Gastrocnemius medialis (tissue), 4 donors: Measurements from ENCODE around the gene HK3. TPM values are rescaled to one million over a fixed set of nuclear protein-coding genes. Genes with fewer than 3 reads are reported as not detected.

ENCODE experiments used
- ATAC-seq, 2 donors: fragments of 150-250 bp; one replicate each; pipeline ENCODE4 v1.9.1; 2016
- DNase-seq, 2 donors: peaks; one replicate each; pipeline ENCODE4 v3.0.0-alpha.2; 2019
- H3K27ac ChIP-seq, 4 donors: fragments of 200-600 bp; sonication (generic); 1 replicate in 1 of 4; 2 replicates in 3 of 4; pipeline ENCODE4 v1.5.1; 2016 to 2018; ENCODE audit warnings: mild to moderate bottlenecking in 2 of 4, moderate library complexity in 1 of 4
- H3K27me3 ChIP-seq, 3 donors: fragments of 200-600 bp; sonication (generic) in 2 of 3; 1 replicate in 1 of 3; 2 replicates in 2 of 3; pipeline versions ENCODE4 v1.5.1 to v1.6.0; 2016 to 2019; ENCODE audit warnings: mild to moderate bottlenecking in 1 of 3, moderate library complexity in 1 of 3
- H3K36me3 ChIP-seq, 2 donors: fragments of 200-600 bp; sonication (generic) in 1 of 2; one replicate each; pipeline ENCODE4 v1.5.1; 2017 to 2018
- H3K4me1 ChIP-seq, 2 donors: fragments of 200-600 bp; sonication (generic) in 1 of 2; one replicate each; pipeline ENCODE4 v1.5.1; 2016 to 2017; ENCODE audit warnings: mild to moderate bottlenecking in 2 of 2
- H3K4me3 ChIP-seq, 4 donors: fragments of 200-600 bp; sonication (generic) in 3 of 4; 1 replicate in 1 of 4; 2 replicates in 3 of 4; pipeline ENCODE4 v1.5.1; 2016 to 2019; ENCODE audit warnings: mild to moderate bottlenecking in 2 of 4
- H3K9me3 ChIP-seq, 3 donors: fragments of 200-600 bp; sonication (generic) in 2 of 3; 1 replicate in 1 of 3; 2 replicates in 2 of 3; pipeline ENCODE4 v1.5.1; 2016 to 2019
- POLR2A ChIP-seq, 2 donors: fragments of 450-650 bp; IDR thresholded peaks; one replicate each; pipeline ENCODE4 v1.6.1; 2017; ENCODE audit warnings: antibody characterized with exemption in 2 of 2, mild to moderate bottlenecking in 2 of 2, moderate library complexity in 2 of 2
- in situ Hi-C, 4 donors: fragments of 200-750 bp; cut with MboI; loops; one replicate each; pipeline versions ENCODE4 v1.15.0 to v1.8.0; 2017; ENCODE audit warnings: low sequenced_read_pairs in 4 of 4
- intact Hi-C: fragments of 100-400 bp; cut with DNase I; formaldehyde crosslinking; loops from one replicate; pipeline ENCODE4 v1.15.1; 2023; ENCODE audit warnings: low total_unique reads
- total RNA-seq, 4 donors: library from RNA; depleted of rRNA; stranded (reverse); fragments of >200 nt; gene quantifications; one replicate each; pipeline versions ENCODE4 v1.1.0 to v1.2.3, GENCODE V29; 2016
- TF ChIP-seq, protein P1 (sequence below), 5 experiments: fragments of 450-650 bp in 3 of 5; fragments of 200-600 bp in 2 of 5; sonication (generic) in 2 of 5; IDR thresholded peaks in 4 of 5; conservative IDR thresholded peaks in 1 of 5; 1 replicate in 4 of 5; 2 replicates in 1 of 5; pipeline ENCODE4 v1.5.1; 2016 to 2019; ENCODE audit warnings: antibody characterized with exemption in 5 of 5, mild to moderate bottlenecking in 3 of 5, moderate library complexity in 3 of 5

Gene HK3, protein sequence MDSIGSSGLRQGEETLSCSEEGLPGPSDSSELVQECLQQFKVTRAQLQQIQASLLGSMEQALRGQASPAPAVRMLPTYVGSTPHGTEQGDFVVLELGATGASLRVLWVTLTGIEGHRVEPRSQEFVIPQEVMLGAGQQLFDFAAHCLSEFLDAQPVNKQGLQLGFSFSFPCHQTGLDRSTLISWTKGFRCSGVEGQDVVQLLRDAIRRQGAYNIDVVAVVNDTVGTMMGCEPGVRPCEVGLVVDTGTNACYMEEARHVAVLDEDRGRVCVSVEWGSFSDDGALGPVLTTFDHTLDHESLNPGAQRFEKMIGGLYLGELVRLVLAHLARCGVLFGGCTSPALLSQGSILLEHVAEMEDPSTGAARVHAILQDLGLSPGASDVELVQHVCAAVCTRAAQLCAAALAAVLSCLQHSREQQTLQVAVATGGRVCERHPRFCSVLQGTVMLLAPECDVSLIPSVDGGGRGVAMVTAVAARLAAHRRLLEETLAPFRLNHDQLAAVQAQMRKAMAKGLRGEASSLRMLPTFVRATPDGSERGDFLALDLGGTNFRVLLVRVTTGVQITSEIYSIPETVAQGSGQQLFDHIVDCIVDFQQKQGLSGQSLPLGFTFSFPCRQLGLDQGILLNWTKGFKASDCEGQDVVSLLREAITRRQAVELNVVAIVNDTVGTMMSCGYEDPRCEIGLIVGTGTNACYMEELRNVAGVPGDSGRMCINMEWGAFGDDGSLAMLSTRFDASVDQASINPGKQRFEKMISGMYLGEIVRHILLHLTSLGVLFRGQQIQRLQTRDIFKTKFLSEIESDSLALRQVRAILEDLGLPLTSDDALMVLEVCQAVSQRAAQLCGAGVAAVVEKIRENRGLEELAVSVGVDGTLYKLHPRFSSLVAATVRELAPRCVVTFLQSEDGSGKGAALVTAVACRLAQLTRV
- 1 to 10 TPM in 3 of 4 donors, under 1 TPM in 1; 0.53 to 2.6 (median 2.4) TPM for total RNA-seq

DNA sequence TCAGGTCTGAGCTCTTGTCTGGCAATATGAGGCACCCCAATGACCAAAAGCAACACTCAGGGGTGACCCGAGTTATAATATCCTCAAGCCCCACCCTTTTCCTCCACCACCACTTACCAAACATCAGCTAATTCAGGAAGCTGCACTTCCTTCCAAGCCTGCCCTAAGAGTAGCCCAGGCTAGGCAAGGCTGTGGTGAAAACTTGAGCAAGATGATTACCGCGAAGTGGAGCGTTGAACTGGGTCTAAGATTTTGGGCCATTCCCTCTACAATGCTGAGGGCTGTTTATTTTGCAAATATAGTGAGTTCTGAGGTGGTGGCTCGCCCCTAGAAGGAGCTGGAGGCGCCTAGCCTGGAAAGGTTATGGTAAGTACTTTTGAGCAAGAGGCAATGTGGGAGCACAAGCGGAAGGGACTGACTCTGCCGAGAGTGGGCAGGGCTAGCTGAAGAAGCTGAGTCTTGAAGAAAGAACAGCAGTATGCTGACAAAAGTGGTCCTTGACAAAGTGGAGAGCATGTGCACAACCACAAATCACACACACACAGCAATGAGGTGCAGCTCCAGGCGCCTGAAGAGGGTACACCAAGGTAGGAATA lies at the start of gene HK3:
Gene HK3, minus strand, starts transcription at position 51 of the 596 bp plus-strand sequence. CDS start 3,187 bp downstream, outside the sequence.
- ATAC-seq = no peak
- no peaks in the 10 kb centered on the region for H3K4me1 ChIP-seq
- intact Hi-C loops (no loop called here), in situ Hi-C loops (no loop called here)
- no peaks in the 10 kb centered on the region for H3K27me3 ChIP-seq
- TF ChIP-seq, protein P1, sequence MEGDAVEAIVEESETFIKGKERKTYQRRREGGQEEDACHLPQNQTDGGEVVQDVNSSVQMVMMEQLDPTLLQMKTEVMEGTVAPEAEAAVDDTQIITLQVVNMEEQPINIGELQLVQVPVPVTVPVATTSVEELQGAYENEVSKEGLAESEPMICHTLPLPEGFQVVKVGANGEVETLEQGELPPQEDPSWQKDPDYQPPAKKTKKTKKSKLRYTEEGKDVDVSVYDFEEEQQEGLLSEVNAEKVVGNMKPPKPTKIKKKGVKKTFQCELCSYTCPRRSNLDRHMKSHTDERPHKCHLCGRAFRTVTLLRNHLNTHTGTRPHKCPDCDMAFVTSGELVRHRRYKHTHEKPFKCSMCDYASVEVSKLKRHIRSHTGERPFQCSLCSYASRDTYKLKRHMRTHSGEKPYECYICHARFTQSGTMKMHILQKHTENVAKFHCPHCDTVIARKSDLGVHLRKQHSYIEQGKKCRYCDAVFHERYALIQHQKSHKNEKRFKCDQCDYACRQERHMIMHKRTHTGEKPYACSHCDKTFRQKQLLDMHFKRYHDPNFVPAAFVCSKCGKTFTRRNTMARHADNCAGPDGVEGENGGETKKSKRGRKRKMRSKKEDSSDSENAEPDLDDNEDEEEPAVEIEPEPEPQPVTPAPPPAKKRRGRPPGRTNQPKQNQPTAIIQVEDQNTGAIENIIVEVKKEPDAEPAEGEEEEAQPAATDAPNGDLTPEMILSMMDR (IDR thresholded peaks at IDR 0.05 in 4 of 5, conservative IDR thresholded peaks at IDR 0.05 in 1 of 5) = no peak
- DNase-seq = no peak
- peaks cover 0 to 19% of the 10 kb centered on the region in 2 donors for H3K36me3 ChIP-seq
- H3K9me3 ChIP-seq = no peaks in the 10 kb centered on the region
- no peak within 1 kb of the TSS for H3K27ac ChIP-seq
- H3K4me3 ChIP-seq = peak within 1 kb of the TSS in 1 of 4 donors; percentile 17

DNA sequence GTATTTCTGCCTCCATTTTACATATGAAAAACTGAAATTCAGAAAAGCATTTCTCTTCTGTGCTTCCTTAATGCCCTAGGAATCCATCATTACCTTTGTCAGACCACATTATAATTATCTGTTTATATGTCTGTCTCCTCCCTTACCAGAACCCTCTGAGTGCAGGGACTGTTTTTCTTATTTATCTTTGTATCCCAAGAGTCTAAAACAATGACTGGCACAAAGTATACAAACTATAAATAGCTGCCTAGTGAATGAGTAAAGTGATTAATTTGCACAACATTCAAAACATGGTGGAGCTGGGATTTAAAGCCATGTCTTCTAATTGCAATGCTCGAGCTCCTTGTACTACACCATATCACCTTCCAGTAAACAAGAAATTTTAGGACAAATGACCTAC lies 49.3 kb upstream of the HK3 start:
- Histone ChIP-seq H3K27me3 (no peaks in the 10 kb centered on the region), H3K27ac (no peak overlapping the region), H3K4me3 (no peak overlapping the region), H3K4me1 (peaks cover 4 to 10% of the 10 kb centered on the region in 2 donors), H3K9me3 (no peaks in the 10 kb centered on the region), H3K36me3 (peaks cover 0 to 40% of the 10 kb centered on the region in 2 donors)
- ATAC-seq (no peak), DNase-seq (no peak)
- TF ChIP-seq, protein P1 (IDR thresholded peaks at IDR 0.05 in 4 of 5, conservative IDR thresholded peaks at IDR 0.05 in 1 of 5) = no peak
- no peak for TF ChIP-seq POLR2A (IDR thresholded peaks at IDR 0.05)
- in situ Hi-C loops = no loop called here
- intact Hi-C loops = no loop called here

DNA sequence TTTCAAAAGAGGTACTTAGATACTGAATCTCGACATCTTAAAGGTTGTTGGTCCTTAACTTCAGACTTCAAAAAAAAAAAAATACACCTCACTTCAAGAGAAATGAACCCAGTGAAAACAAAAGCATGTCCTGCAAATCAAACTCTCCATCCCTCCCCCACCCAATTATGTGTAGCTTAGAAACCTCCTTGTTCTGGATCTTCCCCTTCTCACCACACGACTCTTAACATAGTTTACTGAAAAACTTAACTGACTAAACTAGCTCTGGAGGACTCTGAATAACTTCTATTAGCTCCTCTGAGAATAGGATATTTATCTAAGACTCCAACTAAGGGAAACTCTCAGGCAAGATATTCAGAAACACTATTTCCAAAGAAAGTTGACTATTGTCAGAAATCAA lies 48.7 kb upstream of the HK3 start:
- ATAC-seq = no peak
- no peak overlapping the region for H3K4me3 ChIP-seq
- H3K36me3 ChIP-seq = peaks cover 0 to 46% of the 10 kb centered on the region in 2 donors
- in situ Hi-C loops = no loop called here
- peaks cover 4 to 10% of the 10 kb centered on the region in 2 donors for H3K4me1 ChIP-seq
- no peak overlapping the region for H3K27ac ChIP-seq
- no peaks in the 10 kb centered on the region for H3K9me3 ChIP-seq
- H3K27me3 ChIP-seq = no peaks in the 10 kb centered on the region
- intact Hi-C loops = no loop called here
- no peak for TF ChIP-seq POLR2A (IDR thresholded peaks at IDR 0.05)
- TF ChIP-seq, protein P1 (IDR thresholded peaks at IDR 0.05 in 4 of 5, conservative IDR thresholded peaks at IDR 0.05 in 1 of 5) = no peak
- no peak for DNase-seq

DNA sequence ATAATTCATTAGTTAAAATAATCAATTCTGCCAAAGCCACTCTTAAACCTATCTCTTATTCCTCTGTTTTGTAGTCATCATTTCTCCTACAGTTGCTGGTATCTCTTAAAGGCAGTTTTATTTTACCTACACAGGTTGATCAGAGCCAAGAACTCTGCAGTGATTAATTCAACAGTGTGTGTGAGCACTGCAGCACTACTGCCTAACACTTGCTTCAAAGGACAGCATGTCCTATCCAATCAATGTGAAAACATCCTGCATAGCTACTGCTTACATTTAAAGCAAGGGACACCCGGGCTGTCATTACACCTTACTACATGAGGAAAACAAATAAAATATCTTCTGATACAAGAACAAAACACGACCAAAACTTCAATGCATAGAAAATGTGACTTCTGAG lies 45.1 kb upstream of the HK3 start:
- no peak for ATAC-seq
- H3K9me3 ChIP-seq = no peaks in the 10 kb centered on the region
- no peak for DNase-seq
- H3K36me3 ChIP-seq = peaks cover 0 to 57% of the 10 kb centered on the region in 2 donors
- in situ Hi-C loops = no loop called here
- H3K27me3 ChIP-seq = no peaks in the 10 kb centered on the region
- TF ChIP-seq, protein P1 (IDR thresholded peaks at IDR 0.05 in 4 of 5, conservative IDR thresholded peaks at IDR 0.05 in 1 of 5) = no peak
- H3K4me1 ChIP-seq = peaks cover 4 to 7% of the 10 kb centered on the region in 2 donors
- intact Hi-C loops = no loop called here
- H3K4me3 ChIP-seq = no peak overlapping the region
- no peak overlapping the region for H3K27ac ChIP-seq
